ENCODE measurements around the gene OR2G3.
A peak's percentile ranks its signal among the peaks of the same experiment; 100 is the strongest.

Gene OR2G3

DNA sequence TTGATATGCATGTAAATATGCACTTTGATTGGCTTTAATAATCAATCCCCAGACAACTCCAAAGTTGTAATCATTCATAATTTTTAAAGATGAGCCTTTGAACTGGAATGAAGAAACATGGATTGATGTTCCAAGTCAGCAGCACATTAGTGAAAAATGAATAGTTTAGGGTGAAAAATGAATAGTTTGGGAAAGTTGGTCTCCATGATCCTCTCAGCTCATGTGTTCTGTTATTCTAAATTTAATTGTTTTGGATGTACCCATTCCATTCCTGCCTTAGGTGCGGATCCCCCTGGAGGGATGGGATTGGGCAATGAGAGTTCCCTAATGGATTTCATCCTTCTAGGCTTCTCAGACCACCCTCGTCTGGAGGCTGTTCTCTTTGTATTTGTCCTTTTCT, at the start of gene OR2G3:
Gene OR2G3, plus strand, starts transcription at position 301 of the 400 bp plus-strand sequence. Its CDS starts 0 bp downstream, at position 301.
- DNase-seq: no peak

DNA sequence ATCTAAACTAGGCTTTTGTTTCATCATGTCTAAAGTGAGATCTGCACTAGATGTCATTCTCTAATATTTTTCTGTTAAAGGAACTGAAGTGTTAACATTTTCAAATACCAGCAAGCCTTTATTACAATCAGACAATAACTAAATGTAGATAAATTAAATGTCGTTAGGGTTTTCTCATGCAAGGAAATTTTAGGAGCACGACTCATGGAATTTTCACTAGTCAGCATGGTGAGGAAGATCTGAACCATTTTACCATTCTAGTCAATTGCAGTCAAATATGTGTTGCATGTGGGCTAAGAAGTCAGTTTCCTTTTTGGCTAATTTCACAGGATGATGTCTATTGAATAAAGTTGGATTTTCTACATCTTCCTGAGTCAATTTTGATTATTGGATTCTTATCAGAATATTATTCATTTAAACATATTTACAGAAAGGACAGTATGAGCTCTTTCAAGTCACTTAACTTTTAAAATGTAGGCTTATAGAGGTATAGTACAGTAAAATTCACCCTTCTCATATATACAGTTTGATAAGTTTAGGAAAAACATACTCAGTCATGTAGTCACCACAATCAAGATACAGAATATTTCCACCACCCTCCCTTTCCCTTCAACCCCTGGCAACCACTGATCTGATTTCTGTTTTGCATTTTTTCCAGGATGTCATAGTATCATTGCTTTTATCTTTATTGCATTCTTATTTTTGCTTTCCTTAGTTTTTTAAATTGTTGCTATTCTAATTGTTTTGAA, 47.3 kb upstream of the OR2G3 start:
- no peak for DNase-seq

DNA sequence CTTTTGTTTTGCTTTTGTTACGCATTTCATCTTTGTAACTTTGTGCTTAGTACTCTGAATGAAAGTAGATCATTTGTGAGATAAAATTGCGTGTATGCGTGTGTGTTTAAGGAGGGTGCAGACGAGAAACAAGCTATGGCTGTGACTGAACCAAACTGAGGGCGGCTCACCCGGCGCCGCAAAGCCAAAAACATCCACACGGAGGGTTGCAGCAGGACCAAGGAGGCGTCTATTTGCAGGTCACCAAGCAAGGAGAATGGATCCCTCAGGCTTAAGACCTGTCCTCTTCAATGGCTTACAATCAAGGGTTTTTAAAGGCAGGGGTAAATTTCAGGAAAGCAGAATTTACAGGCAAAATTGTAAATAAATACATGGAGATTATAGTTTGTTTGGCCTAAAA, 43.7 kb upstream of the OR2G3 start:
- DNase-seq: no peak

DNA sequence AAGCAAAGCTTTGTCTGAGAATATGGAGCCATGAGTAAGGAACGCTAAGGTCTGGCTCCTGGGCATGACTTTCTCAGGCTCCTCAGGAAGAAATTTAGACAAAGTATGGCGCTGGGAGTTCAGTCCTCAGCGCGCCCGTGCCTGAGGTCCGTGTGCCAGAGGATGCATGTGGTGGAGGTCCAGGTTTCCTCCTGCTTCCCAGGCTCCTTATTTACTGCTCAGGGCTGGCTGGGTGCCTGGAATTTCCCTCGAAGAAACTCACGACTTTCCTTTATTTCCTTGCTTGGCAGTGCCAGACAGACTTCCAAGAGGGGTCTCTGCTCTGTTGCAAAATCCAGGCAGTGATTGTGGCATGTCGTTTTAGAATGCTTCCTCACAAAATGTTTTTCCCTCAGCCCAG, 43.2 kb upstream of the OR2G3 start:
- no peak for DNase-seq

DNA sequence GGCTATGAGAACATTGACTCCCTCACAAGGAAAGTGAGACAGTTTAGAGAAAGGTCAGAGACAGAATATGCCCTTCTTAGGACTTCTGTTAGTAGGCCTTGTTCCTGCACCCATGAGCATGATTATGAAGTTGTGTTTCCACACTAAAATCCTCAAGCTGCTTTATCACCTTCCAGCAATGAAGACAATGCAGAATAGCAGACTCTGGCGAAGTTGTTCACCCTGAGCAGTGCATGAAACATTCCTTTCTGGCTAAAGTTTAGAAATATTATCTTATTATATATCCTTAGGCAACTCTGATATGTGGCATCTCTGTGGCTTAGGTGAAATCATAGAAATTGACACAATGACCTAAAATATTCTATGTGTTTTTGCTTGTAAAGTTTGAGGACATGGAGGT, 31.1 kb upstream of the OR2G3 start:
- no peak for DNase-seq

DNA sequence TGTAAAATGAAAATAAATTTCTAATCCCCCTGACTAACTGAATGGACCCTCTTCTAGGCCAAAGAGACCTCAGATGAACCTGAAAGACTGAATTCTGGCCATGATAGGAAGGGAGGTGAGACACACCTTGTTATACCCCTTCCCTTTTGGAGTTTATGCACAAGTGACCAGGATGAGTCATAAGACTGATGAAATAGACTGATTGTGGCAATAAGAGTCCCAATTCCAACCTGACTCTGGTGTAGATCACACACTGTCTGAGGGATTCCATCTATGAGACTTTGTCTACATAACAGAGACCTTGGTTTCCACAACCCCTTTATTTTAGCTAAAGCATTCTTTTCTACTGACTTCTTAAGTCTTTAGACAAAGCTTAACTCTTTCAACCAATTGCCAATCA, 30.7 kb upstream of the OR2G3 start:
- no peak for DNase-seq

DNA sequence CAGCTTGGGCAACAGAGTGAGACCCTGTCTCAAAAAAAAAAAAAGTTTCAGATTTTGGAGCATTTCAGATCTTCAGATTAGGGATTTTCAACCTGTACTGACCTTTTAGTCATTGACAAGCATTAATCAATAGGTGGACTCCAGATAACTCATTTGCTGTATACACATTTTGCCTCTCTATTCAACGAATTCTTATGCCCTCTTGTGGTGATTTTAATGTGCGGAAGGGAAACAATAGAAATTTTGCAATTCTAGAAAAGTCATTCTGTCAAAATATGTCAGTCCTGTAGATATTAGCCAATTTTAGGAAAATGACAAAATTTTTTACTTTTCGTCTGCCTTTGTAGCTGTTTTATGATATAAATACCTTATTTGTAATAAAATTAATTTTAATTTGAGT, 28.9 kb upstream of the OR2G3 start:
- DNase-seq: peak in 1 of 2 donors; percentile 10

DNA sequence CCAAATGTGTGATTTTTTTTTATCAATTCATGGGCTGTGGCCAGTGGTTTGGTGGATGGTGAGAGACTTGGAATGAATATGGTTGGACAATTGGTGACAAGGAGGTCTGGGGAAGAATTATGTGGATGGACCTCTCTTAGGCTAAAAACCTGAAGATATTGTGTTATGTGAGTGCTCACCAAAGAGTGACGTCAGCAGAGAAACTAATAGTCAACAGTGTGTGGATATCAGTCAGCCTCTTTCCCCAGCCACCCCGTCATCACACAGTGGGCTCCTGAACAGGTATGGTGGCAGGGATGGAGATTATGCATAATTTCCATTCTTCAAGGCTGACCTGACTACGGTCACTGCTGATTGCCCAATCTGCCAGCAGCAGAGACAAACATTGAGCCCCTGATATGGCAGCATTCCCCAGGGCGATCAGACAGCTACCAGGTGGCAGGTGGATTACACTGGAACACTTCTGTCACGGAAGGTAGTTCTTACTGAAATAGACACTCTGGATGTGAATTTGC, 26.4 kb upstream of the OR2G3 start:
- no peak for DNase-seq

DNA sequence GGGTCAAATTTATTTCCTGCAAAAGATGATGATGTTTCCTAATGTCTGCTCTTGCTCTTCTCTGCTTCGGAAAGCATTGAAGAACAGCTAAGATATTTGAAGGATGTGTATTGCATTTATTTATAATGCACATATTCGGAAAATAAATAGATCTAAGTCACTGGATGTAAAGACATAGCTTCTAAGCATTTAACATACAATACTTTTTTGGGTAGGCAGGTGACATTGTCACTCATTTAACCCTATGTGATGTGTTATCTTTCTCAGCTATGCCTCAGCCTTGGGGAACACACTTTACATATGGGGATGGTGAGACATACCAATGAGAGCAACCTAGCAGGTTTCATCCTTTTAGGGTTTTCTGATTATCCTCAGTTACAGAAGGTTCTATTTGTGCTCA, 17.3 kb upstream of the OR2G3 start, which contains the start of gene OR2G2:
Gene OR2G2, plus strand, starts transcription at position 301 of the 400 bp plus-strand sequence. Its CDS starts 0 bp downstream, at position 301.
- DNase-seq: no peak

DNA sequence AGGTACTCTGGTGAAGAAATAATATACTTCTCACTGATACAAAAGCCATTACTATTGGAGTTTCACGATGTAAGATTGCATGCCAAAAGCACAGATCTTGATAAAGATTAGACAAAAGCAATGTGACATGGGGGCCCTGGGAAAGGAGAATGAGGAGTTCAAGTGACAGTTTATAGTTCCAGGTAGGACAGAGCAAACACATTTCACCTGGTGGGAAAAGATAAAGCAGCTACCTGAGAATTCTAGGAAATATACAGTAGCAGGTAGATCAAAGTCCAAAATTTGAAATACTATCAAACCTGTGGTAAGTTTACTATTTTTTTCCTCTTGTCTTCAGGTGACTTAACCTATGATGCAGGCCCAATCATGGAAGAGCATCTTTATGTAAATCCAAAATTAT, 8.0 kb downstream of the OR2G3 start:
- no peak for DNase-seq

DNA sequence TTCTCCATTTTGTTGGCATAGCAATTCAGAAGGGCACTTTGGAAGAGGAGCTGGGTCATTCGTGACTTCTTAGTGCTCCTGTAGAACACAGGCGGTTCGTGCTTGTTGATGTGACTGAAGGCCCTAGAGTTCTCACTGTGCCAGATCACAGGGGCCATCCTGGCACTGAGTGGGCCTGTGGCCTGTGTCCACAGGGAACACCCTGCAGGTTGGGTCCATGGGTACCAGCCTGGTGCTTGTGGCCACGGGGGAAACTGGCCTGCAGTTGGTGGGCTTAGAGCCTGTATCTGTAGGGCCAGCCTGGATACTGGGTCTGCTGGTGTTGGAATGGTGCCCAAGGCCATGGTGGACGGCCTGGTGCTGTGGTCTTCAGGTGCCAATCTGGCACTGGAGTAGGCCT, 9.2 kb downstream of the OR2G3 start:
- DNase-seq: no peak

DNA sequence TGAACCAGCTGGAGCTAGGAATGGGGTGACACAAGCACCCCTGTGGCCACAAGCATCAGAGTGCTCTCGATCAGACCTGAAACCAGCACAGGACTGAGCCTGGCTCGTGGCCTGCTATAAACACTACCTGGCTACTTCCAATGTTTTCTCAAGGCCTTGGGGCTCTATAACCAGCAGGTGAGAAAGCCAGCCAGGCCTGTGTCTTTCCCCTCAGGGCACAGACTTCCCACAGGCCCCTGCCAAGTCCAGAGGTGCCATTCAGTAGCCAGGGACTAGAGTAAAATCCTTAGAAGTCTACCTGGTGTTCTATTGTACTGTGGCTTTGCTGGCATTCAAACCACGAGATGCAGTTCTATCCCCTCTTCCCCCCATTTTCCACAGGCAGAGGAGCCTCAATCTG, 22.6 kb downstream of the OR2G3 start:
- no peak for DNase-seq

DNA sequence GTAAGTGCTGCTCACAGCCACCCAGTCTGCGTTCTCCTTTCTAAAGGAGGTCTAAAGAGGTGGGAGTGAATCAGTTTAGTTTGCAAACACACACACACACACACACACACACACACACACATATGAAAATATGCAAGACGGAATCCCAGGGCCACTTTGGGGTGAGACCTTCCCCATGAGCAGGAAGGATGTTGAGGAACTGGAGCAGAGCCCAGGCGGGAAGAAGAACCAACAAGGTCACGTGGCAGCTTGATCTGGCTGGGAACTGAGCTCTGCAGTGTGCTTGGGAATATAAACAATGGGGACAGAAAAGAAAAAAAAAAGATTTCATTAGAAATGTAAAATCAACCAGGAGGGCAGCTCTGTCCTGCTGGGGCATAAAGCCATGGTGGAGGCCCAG, 32.6 kb downstream of the OR2G3 start:
- DNase-seq: no peak

DNA sequence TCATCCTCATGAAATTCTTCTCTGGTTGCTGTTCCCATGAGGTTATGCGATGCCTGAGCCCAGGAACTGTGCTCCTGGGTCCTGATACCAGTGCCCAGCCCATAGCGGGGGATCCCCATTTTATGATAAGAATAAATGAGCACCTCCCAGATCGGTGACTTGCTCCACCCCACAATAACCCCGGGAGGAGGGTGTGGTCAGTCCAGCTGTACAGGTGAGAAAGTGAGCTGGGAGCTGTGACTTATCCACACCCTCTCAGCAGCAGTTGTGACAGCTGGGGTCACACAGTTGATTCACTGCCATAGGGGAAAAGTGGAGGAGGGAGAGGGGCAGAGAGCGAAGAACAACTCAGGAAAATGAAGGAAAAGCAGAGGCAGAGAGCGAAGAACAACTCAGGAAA, 33.4 kb downstream of the OR2G3 start:
- no peak for DNase-seq

DNA sequence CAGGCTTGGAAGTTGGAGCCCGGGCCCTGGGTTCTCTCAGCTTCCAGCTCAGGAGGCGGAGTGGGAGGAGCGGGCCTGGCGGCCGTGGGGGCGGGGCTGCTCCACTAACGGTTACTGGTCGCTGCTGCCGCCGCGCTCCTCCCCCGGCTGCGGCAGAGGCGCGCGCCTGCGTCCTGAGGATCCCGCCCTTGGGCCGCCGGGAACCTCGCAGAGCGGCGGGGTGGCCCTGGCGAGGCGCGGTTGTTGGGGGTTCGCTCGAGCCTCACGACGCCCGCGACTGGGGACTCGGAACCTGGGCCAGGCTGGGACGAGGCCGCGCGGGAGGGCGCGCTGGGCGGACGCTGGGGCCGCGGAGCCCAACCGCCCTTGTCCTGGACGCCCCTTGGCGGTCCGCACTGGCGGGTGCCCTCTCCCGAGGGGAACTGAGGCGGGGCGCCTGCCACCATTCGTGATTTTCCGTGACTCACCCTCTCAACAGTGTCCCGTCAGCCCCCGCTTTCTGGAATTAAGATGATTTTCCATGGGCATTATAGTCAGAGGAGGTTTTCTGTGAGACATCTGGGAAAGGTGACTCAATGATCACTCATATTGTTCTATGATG, 34.1 kb downstream of the OR2G3 start:
- peak; percentile 21 to 55 for DNase-seq

DNA sequence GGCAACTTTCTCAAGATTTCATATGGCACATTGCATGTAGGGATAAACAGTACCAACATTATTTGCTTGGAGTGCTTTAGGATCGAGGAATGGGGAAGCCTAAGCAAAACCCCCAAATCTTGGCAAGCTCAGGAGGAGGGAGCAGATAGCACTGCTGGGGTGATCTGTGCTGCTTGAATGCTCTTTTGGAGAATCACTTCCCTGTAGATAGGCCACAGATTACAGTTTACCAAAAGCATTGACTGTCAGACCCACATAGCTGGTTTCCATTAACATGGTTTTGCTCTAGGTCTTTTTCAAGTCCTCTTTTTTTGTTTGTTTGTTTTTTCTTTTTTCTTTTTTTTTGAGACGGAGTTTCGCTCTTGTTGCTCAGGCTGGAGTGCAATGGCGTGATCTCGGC, 37.4 kb downstream of the OR2G3 start:
- DNase-seq: no peak

DNA sequence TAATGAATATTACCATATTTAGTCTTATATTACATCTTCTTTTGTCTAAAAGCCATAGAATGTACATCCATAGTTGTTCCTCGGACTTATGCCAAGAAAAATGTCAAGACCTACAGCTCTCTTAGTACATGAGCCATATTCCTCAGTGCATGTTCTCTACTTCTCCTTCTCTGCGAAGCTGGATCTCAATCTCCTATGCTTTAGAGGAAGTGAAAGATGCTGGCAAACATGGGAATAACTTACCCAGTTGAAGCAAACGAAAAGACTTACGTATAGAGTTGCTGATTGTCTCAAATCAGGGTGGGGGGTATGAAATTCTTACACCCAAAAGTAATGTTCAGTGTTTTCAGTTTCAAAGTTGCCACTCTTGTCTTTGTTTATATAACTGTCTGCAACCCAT, 41.5 kb downstream of the OR2G3 start:
- DNase-seq: no peak

DNA sequence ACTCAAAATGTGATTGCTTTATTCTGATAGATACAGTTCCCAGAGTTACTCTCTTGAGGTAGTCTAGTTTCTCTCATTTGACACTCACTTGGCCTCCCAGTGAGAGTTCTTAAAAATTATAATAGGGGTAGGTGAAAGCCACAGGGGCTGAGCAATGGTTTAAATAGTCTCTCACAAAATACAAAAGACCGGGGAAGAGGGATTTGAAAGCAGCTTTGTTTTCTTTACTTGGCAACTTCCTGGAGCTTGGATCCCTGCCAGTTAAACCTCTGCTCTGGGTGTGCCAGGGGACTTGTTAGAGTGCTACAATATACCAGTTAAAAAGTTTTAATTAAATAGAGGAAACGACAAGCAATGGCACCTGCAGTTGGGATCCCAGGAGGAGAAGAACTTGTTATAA, 42.5 kb downstream of the OR2G3 start:
- no peak for DNase-seq

DNA sequence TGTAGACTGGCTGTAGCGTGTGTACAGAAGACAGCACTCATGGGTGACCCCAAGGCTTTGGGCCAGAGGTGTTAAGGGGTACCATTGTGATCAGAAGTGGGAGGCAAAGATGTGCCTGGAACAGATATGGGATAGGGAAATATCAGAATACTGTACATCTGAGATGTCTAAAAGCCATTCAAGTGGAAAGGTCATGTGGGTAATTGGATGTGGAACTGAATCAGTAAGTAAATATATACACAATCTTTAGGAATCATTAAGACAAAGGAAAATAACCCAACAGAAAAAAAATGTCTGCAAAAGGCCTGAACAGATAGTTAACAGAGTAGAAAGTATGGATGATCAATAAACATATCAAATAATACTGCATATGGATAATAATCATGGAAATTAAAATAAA, 47.7 kb downstream of the OR2G3 start:
- DNase-seq: no peak
